Measurements from ENCODE around the gene MRPL23.

- TF ChIP-seq CTCF (conservative IDR thresholded peaks at IDR 0.05; ENCODE audit: low read length) (no peak), EZH2phosphoT487 (IDR thresholded peaks at IDR 0.05; ENCODE audit: borderline replicate concordance) (no peak)
Observed at GRCh38 chr11:1934335-1935155, 12.6 kb upstream of the MRPL23 start.

All from Loucy (cell line).